ENCODE measurements around the gene GBE1. TPM values are rescaled to one million over a fixed set of nuclear protein-coding genes. Genes with fewer than 3 reads are reported as not detected.
"Not testable (repeated sequence)": the region's sequence is repeated elsewhere in the genome, so short reads cannot be mapped to it uniquely, and the experiment has no call there.

GBE1 gene
- total RNA-seq, 1 experiment from 2014 or later, result 12.7 TPM

- Mint-ChIP-seq H3K4me1 (ENCODE audit: low read depth, unreplicated experiment) (no peaks in the 10 kb centered on the region), H3K4me3 (ENCODE audit: low read depth, unreplicated experiment) (no peak overlapping the region), H3K36me3 (ENCODE audit: insufficient read depth, unreplicated experiment) (no peaks in the 10 kb centered on the region), H3K27me3 (ENCODE audit: unreplicated experiment) (no peaks in the 10 kb centered on the region), H3K9me3 (ENCODE audit: low read depth, unreplicated experiment) (no peaks in the 10 kb centered on the region), H3K27ac (ENCODE audit: unreplicated experiment) (no peak overlapping the region)
- CTCF ChIA-PET, result no interaction called here
- intact Hi-C loops (cut with micrococcal nuclease; ENCODE audit: unreplicated experiment), result no loop called here
- DNase-seq, result no peak
- no peak for TF ChIP-seq CTCF (IDR thresholded peaks at IDR 0.05; ENCODE audit: unreplicated experiment)
- BruUV-seq (replicated peaks), result no TSS peak
These were observed 263.7 kb downstream of the GBE1 start for GRCh38 chr3:81497572-81498251.

GRCh38 chr3:81496407-81497104 is 264.9 kb downstream of the GBE1 start:
- Mint-ChIP-seq H3K4me3 (ENCODE audit: low read depth, unreplicated experiment) (no peak overlapping the region), H3K4me1 (ENCODE audit: low read depth, unreplicated experiment) (no peaks in the 10 kb centered on the region), H3K36me3 (ENCODE audit: insufficient read depth, unreplicated experiment) (no peaks in the 10 kb centered on the region), H3K9me3 (ENCODE audit: low read depth, unreplicated experiment) (no peaks in the 10 kb centered on the region), H3K27me3 (ENCODE audit: unreplicated experiment) (no peaks in the 10 kb centered on the region), H3K27ac (ENCODE audit: unreplicated experiment) (no peak overlapping the region)
- BruUV-seq (replicated peaks), result no TSS peak
- intact Hi-C loops (cut with micrococcal nuclease; ENCODE audit: unreplicated experiment), result no loop called here
- DNase-seq, result no peak
- CTCF ChIA-PET, result no interaction called here
- TF ChIP-seq CTCF (IDR thresholded peaks at IDR 0.05; ENCODE audit: unreplicated experiment), result no peak

DNA sequence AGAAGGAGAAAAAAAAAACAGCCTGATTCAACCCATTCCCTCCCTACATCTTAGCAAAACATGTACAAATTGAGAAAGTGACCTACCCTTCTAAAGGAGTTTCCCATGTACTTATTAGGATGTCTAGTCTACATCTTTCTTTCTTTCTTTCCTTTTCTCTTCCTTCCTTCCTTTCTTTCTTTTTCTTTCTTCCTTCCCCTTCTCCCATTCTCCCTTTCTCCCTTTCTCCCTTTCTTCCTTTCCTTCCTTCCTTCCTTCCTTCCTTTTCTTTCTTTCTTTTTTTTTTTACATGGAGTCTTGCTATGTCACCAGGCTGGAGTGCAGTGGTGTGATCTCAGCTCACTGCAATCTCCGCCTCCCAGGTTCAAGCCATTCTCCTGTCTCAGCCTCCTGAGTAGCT is 269.0 kb downstream of the GBE1 start:
- H3K36me3 Mint-ChIP-seq (ENCODE audit: insufficient read depth, unreplicated experiment); H3K4me3 Mint-ChIP-seq (ENCODE audit: low read depth, unreplicated experiment); H3K27ac Mint-ChIP-seq (ENCODE audit: unreplicated experiment); BruUV-seq (replicated peaks); DNase-seq; H3K4me1 Mint-ChIP-seq (ENCODE audit: low read depth, unreplicated experiment); H3K9me3 Mint-ChIP-seq (ENCODE audit: low read depth, unreplicated experiment); H3K27me3 Mint-ChIP-seq (ENCODE audit: unreplicated experiment): not testable (repeated sequence)
- CTCF ChIA-PET, result interaction anchor here (0.7 kb wide), 2 partner anchors 264 to 1610 kb away, joined by 5 read pairs; no protein-coding TSS in a partner anchor
- intact Hi-C loops (cut with micrococcal nuclease; ENCODE audit: unreplicated experiment), result loop anchor here (5.0 kb wide), 1 partner anchor 75 kb away; no protein-coding TSS in a partner anchor

- intact Hi-C loops (cut with micrococcal nuclease; ENCODE audit: unreplicated experiment), result loop anchor here (5.0 kb wide), 1 partner anchor 75 kb away; no protein-coding TSS in a partner anchor
These were observed 269.4 kb downstream of the GBE1 start for GRCh38 chr3:81492040-81492439.

More at GRCh38 chr3:81492040-81492439, 269.4 kb downstream of the GBE1 start:
- no peaks in the 10 kb centered on the region for H3K27me3 Mint-ChIP-seq (ENCODE audit: unreplicated experiment)
- no peak overlapping the region for H3K27ac Mint-ChIP-seq (ENCODE audit: unreplicated experiment)
- no peak overlapping the region for H3K4me3 Mint-ChIP-seq (ENCODE audit: low read depth, unreplicated experiment)
- H3K4me1 Mint-ChIP-seq (ENCODE audit: low read depth, unreplicated experiment), result no peaks in the 10 kb centered on the region
- DNase-seq, result no peak
- H3K36me3 Mint-ChIP-seq (ENCODE audit: insufficient read depth, unreplicated experiment), result no peaks in the 10 kb centered on the region
- no peak for TF ChIP-seq CTCF (IDR thresholded peaks at IDR 0.05; ENCODE audit: unreplicated experiment)
- H3K9me3 Mint-ChIP-seq (ENCODE audit: low read depth, unreplicated experiment), result no peaks in the 10 kb centered on the region
- no TSS peak for BruUV-seq (replicated peaks)
- CTCF ChIA-PET, result no interaction called here
